Common myeloid progenitor, CD34-positive (primary cell): ENCODE results near the gene TM4SF20.

ENCODE experiments used
- CTCF ChIA-PET: fragments of 350-600 bp; sonication (Branson Sonifier 250); formaldehyde crosslinking; loops from one replicate; lab custom pipeline; 2021; ENCODE audit warnings: antibody characterized with exemption; lab: Charles Lee
- POLR2A ChIA-PET: fragments of 350-600 bp; sonication (Branson Sonifier 250); formaldehyde crosslinking; loops from one replicate; lab custom pipeline; 2021; ENCODE audit warnings: antibody characterized with exemption; lab: Charles Lee
- DNase-seq, 3 donors: peaks; one replicate each; pipeline versions ENCODE4 v3.0.0 to v3.0.0-alpha.2; 2013
- H3K27ac ChIP-seq, 2 experiments: 1 replicate in 1 of 2; 2 replicates in 1 of 2; pipeline ENCODE4 v1.7.0; 2013; ENCODE audit warnings: inconsistent platforms in 2 of 2, low read length in 2 of 2, mild to moderate bottlenecking in 2 of 2, low read depth in 1 of 2, moderate library complexity in 1 of 2; ENCODE audit not compliant: severe bottlenecking in 2 of 2, insufficient read depth in 1 of 2, poor library complexity in 1 of 2
- H3K27me3 ChIP-seq, 5 experiments: replicated peaks in 2 of 5; 1 replicate in 3 of 5; 2 replicates in 2 of 5; pipeline versions ENCODE4 v1.6.1 to v1.7.0; 2013; ENCODE audit warnings: low read length in 4 of 5, mild to moderate bottlenecking in 2 of 5, moderate library complexity in 2 of 5, inconsistent platforms in 1 of 5; ENCODE audit not compliant: insufficient read depth in 5 of 5, control insufficient read depth in 4 of 5
- H3K36me3 ChIP-seq, 4 experiments: 1 replicate in 2 of 4; 2 replicates in 2 of 4; pipeline versions ENCODE4 v1.6.1 to v1.7.0; 2013; ENCODE audit warnings: low read length in 3 of 4, control low read depth in 1 of 4, mild to moderate bottlenecking in 1 of 4; ENCODE audit not compliant: control insufficient read depth in 4 of 4, insufficient read depth in 4 of 4
- H3K4me1 ChIP-seq, 4 experiments: 1 replicate in 3 of 4; 2 replicates in 1 of 4; pipeline versions ENCODE4 v1.6.1 to v1.7.1; 2013; ENCODE audit warnings: low read length in 3 of 4, mild to moderate bottlenecking in 3 of 4, control low read depth in 1 of 4, inconsistent platforms in 1 of 4, moderate library complexity in 1 of 4; ENCODE audit not compliant: control insufficient read depth in 4 of 4, insufficient read depth in 4 of 4; ENCODE audit errors: control extremely low read depth in 1 of 4
- H3K4me3 ChIP-seq, 7 experiments: 1 replicate in 4 of 7; 2 replicates in 3 of 7; pipeline versions ENCODE4 v1.5.1 to v1.7.0; 2013; ENCODE audit warnings: mild to moderate bottlenecking in 7 of 7, low read length in 6 of 7, moderate library complexity in 6 of 7, inconsistent platforms in 2 of 7, low read depth in 2 of 7, control low read depth in 1 of 7; ENCODE audit not compliant: insufficient read depth in 4 of 7, control insufficient read depth in 1 of 7; ENCODE audit errors: extremely low read depth in 1 of 7
- H3K9me3 ChIP-seq, 5 experiments: 1 replicate in 4 of 5; 2 replicates in 1 of 5; pipeline versions ENCODE4 v1.6.1 to v1.7.1; 2013; ENCODE audit warnings: low read length in 4 of 5, mild to moderate bottlenecking in 2 of 5, inconsistent platforms in 1 of 5, low read depth in 1 of 5, moderate library complexity in 1 of 5; ENCODE audit not compliant: control insufficient read depth in 4 of 5, insufficient read depth in 2 of 5; ENCODE audit errors: control extremely low read depth in 1 of 5
- WGBS: methylation state at CpG from one replicate; pipeline ENCODE4 v1.1.5; 2013; ENCODE audit not compliant: insufficient coverage; 5-methylcytosine and 5-hydroxymethylcytosine counted together

TM4SF20 gene

DNA sequence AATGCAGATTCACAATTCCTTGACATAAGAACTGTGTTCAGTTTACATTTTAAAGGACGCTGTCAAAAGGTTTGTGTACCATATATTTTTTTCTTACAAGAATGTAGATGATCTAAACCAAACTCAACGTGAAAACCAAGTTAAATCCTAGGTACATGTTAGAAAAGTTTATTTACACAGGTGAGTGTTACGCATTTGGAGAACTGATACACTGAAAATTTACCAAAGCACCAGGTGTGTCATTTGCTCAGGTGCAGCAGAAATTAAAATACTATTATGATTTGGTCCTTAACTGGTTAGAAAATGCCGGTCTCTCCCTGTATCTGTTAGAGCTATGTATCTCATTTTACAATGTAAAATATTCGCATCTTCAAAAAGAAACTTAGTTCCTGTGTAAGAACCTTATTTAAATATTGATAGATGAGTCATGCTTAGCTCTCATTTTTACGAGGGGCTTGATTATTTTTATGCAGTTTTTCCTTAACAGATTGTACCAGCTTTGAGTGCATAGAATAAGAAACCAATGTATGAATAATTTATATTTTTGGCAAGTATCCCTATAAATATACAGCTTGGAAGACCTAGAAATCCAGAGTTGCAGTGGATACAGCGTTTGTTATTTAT, 29.0 kb downstream of the TM4SF20 start:
- Histone ChIP-seq H3K9me3 (no peaks in the 10 kb centered on the region), H3K27me3 (no peaks in the 10 kb centered on the region), H3K27ac (no peak overlapping the region), H3K36me3 (peaks cover 14 to 42% (median 27%) of the 10 kb centered on the region in 4 experiments), H3K4me1 (peaks cover 0 to 4% (median 0%) of the 10 kb centered on the region in 4 experiments), H3K4me3 (no peak overlapping the region)
- ChIA-PET CTCF (interaction anchor here (1.2 kb wide), 1 partner anchor 28 kb away, joined by 3 read pairs; no protein-coding TSS in a partner anchor), POLR2A (no interaction called here)
- no peak for DNase-seq
- WGBS: 100% methylated on average over 1 of the region's 7 CpGs

DNA sequence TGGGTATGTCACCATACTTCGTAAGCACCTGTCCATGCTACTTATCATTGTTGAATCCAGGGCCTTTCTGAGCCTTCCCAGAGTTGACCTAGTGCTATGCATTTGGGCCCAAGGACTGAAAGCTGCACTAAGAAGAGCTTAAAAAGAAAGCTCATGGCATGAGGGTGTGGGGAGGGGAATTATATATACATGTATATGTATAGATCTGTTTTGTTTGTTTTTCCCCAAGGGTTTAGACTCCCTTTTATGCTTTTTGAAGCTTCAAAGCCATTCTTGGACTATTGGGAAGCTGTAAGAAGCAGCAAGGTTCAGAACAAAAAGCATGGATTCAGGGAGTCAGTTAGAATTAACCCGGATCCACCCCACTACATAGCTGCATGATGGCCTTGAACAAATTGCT, 30.8 kb downstream of the TM4SF20 start:
- H3K4me3 ChIP-seq: no peak overlapping the region
- no peak for DNase-seq
- 89% methylated on average over 1 of the region's 2 CpGs for WGBS
- POLR2A ChIA-PET: no interaction called here
- no peaks in the 10 kb centered on the region for H3K9me3 ChIP-seq
- H3K27me3 ChIP-seq: no peaks in the 10 kb centered on the region
- CTCF ChIA-PET: interaction anchor here (1.1 to 1.6 kb wide), 3 partner anchors 11 to 220 kb away, joined by 3 to 5 read pairs (median 5); no protein-coding TSS in a partner anchor
- H3K36me3 ChIP-seq: peaks cover 14 to 42% (median 26%) of the 10 kb centered on the region in 4 experiments
- H3K27ac ChIP-seq: no peak overlapping the region
- peaks cover 0 to 4% (median 1%) of the 10 kb centered on the region in 4 experiments for H3K4me1 ChIP-seq

GRCh38 chr2:227347117-227347516, 32.0 kb downstream of the TM4SF20 start:
- DNase-seq: no peak
- Histone ChIP-seq H3K36me3 (peaks cover 14 to 37% (median 27%) of the 10 kb centered on the region in 4 experiments), H3K4me3 (no peak overlapping the region), H3K27me3 (no peaks in the 10 kb centered on the region), H3K4me1 (peaks cover 0 to 4% (median 1%) of the 10 kb centered on the region in 4 experiments), H3K9me3 (no peaks in the 10 kb centered on the region), H3K27ac (no peak overlapping the region)
- ChIA-PET CTCF (interaction anchor here (0.9 to 1.6 kb wide), 5 partner anchors 9 to 36 kb away, joined by 3 to 5 read pairs (median 3); no protein-coding TSS in a partner anchor), POLR2A (no interaction called here)
- 91% methylated on average over 7 of the region's 7 CpGs for WGBS

DNA sequence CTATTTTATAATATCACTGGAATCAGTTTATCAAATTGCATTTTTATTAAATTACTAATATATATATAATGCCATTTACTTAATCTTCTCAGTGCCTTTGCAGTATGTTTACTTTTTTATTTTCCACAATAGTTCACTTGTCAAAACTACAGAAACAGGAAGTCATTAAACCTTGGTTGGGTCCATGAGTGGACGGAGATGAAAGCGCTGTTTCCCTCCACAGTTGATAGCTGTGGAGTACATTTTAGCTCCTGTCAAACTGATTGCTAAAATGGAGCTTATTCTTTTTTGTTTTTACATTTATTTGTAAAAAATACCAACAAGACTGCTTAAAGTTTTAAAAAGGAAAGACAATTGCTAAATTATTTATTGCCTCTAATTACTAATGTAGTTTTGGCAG, 34.9 kb downstream of the TM4SF20 start:
- no peaks in the 10 kb centered on the region for H3K27me3 ChIP-seq
- DNase-seq: peak in 2 of 3 donors; percentile 40 to 51
- H3K4me1 ChIP-seq: peaks cover 0 to 2% (median 0%) of the 10 kb centered on the region in 4 experiments
- H3K36me3 ChIP-seq: peaks cover 12 to 38% (median 20%) of the 10 kb centered on the region in 4 experiments
- ChIA-PET CTCF (no interaction called here), POLR2A (no interaction called here)
- H3K27ac ChIP-seq: no peak overlapping the region
- no CpG with 5 or more reads among the region's 2 CpGs for WGBS
- no peaks in the 10 kb centered on the region for H3K9me3 ChIP-seq
- H3K4me3 ChIP-seq: no peak overlapping the region

DNA sequence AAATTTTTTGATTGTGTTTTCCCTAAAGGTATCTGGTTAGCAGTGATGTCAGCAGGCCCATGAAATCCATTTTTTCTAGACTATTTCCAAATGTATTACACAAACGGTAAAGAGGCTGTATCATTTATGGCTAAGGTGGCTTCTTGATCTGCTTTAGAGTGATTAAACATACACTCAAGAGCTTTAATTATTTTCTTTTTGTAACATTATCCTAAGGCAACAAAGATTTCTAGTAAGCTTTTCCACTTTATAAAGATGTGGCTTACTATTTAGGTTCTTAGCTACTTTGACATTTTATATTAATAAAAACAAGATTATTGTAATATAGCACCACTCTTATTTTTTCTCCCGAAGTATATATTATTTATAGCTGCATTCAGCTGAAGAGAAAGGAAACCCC, 37.6 kb downstream of the TM4SF20 start:
- no peak overlapping the region for H3K27ac ChIP-seq
- POLR2A ChIA-PET: no interaction called here
- H3K4me1 ChIP-seq: peaks cover 0 to 2% (median 0%) of the 10 kb centered on the region in 4 experiments
- peaks cover 6 to 30% (median 15%) of the 10 kb centered on the region in 4 experiments for H3K36me3 ChIP-seq
- H3K9me3 ChIP-seq: no peaks in the 10 kb centered on the region
- DNase-seq: no peak
- H3K27me3 ChIP-seq: no peaks in the 10 kb centered on the region
- WGBS: no CpG with 5 or more reads among the region's 2 CpGs
- CTCF ChIA-PET: interaction anchor here (1.0 kb wide), 1 partner anchor 16 kb away, joined by 3 read pairs; no protein-coding TSS in a partner anchor
- H3K4me3 ChIP-seq: no peak overlapping the region

GRCh38 chr2:227340106-227340505, 39.0 kb downstream of the TM4SF20 start:
- POLR2A ChIA-PET: interaction anchor here (1.5 kb wide), 1 partner anchor 10 kb away, joined by 3 read pairs; no protein-coding TSS in a partner anchor
- peaks cover 0 to 2% (median 0%) of the 10 kb centered on the region in 4 experiments for H3K4me1 ChIP-seq

DNA sequence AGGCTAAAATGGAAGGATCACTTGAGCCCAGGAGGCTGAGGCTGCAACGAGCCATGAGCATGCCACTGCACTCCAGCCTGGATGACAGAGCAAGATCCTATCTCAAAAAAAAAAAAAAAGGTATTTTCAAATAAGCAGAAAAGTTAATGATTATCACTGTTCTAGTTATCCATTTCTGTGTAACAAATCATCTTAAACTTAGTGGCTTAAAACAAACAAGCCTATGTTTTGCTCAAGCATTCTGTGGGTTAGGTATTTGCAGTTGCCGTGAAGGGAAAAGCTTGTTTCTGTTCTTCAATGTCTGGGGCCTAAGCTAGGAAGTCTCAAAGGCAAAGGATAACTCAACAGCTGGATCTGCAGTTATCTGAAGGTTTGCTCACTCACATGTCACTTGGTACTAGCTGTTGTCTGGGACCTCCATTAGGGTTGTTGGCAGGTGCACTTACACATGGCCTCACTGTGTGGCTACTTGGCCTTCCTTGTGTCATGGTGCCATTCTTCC, 40.0 kb downstream of the TM4SF20 start:
- H3K4me1 ChIP-seq: peaks cover 0 to under 1% (median 0%) of the 10 kb centered on the region in 4 experiments
- H3K27me3 ChIP-seq: no peaks in the 10 kb centered on the region
- H3K4me3 ChIP-seq: no peak overlapping the region
- CTCF ChIA-PET: no interaction called here
- POLR2A ChIA-PET: interaction anchor here (0.7 to 1.5 kb wide), 2 partner anchors 9 to 229 kb away, joined by 3 read pairs; no protein-coding TSS in a partner anchor
- H3K9me3 ChIP-seq: no peaks in the 10 kb centered on the region
- DNase-seq: no peak
- no peak overlapping the region for H3K27ac ChIP-seq
- peaks cover 8 to 37% (median 21%) of the 10 kb centered on the region in 4 experiments for H3K36me3 ChIP-seq
- 100% methylated on average over 1 of the region's 2 CpGs for WGBS

More at GRCh38 chr2:227340106-227340505, 39.0 kb downstream of the TM4SF20 start:
- no peak for DNase-seq
- Histone ChIP-seq H3K27me3 (no peaks in the 10 kb centered on the region), H3K36me3 (peaks cover 6 to 33% (median 16%) of the 10 kb centered on the region in 4 experiments), H3K27ac (no peak overlapping the region), H3K9me3 (no peaks in the 10 kb centered on the region), H3K4me3 (no peak overlapping the region)
- CTCF ChIA-PET: interaction anchor here (0.6 kb wide), 1 partner anchor 1687 kb away, joined by 3 read pairs; no protein-coding TSS in a partner anchor
- 100% methylated on average over 1 of the region's 6 CpGs for WGBS
